HG02642 (cell line): ENCODE data around the gene SNX24.
A peak's percentile ranks its signal among the peaks of the same experiment; 100 is the strongest.
"Not testable (repeated sequence)": the region's sequence is repeated elsewhere in the genome, so short reads cannot be mapped to it uniquely, and the experiment has no call there.

ENCODE experiments used
- ATAC-seq: cut with Tn5 transposase; IDR thresholded peaks from one replicate; pipeline ENCODE4 v1.9.1; 2021; ENCODE audit warnings: mild to moderate bottlenecking; ENCODE audit not compliant: unreplicated experiment, poor library complexity

Gene SNX24

GRCh38 chr5:122870219-122870856 is 24.9 kb downstream of the SNX24 start:
- no peak for ATAC-seq

GRCh38 chr5:122871661-122872060 is 26.2 kb downstream of the SNX24 start:
- ATAC-seq = no peak

- ATAC-seq = no peak
Observed at GRCh38 chr5:122874179-122874875, 28.9 kb downstream of the SNX24 start.

GRCh38 chr5:122877518-122877917 is 32.1 kb downstream of the SNX24 start:
- ATAC-seq = peak; percentile 67

- ATAC-seq = no peak
Observed at GRCh38 chr5:122879076-122879475, 33.7 kb downstream of the SNX24 start.

GRCh38 chr5:122880170-122880689 is 34.8 kb downstream of the SNX24 start:
- no peak for ATAC-seq

GRCh38 chr5:122880749-122881148 is 35.3 kb downstream of the SNX24 start:
- ATAC-seq = peak; percentile 69

- ATAC-seq = no peak
Observed at GRCh38 chr5:122882831-122883230, 37.4 kb downstream of the SNX24 start.

- ATAC-seq = no peak
Observed at GRCh38 chr5:122885045-122885517, 39.7 kb downstream of the SNX24 start.

- ATAC-seq = no peak
Observed at GRCh38 chr5:122885891-122886290, 40.5 kb downstream of the SNX24 start.

- ATAC-seq = no peak
Observed at GRCh38 chr5:122895141-122895540, 49.7 kb downstream of the SNX24 start.

- no peak for ATAC-seq
Observed at GRCh38 chr5:122896598-122897282, 51.3 kb downstream of the SNX24 start.

- ATAC-seq = no peak
Observed at GRCh38 chr5:122897283-122897602, 51.8 kb downstream of the SNX24 start.

- ATAC-seq = no peak
Observed at GRCh38 chr5:122901346-122901745, 55.9 kb downstream of the SNX24 start.

- ATAC-seq = no peak
Observed at GRCh38 chr5:122902263-122902662, 56.9 kb downstream of the SNX24 start.

GRCh38 chr5:122906768-122907167 is 61.4 kb downstream of the SNX24 start:
- no peak for ATAC-seq

- no peak for ATAC-seq
Observed at GRCh38 chr5:122907276-122907675, 61.9 kb downstream of the SNX24 start.

- ATAC-seq = no peak
Observed at GRCh38 chr5:122908108-122908507, 62.7 kb downstream of the SNX24 start.

GRCh38 chr5:122908662-122909061 is 63.2 kb downstream of the SNX24 start:
- ATAC-seq = no peak

GRCh38 chr5:122909470-122910100 is 64.2 kb downstream of the SNX24 start:
- no peak for ATAC-seq

- ATAC-seq = not testable (repeated sequence)
Observed at GRCh38 chr5:122913436-122913835, 68.0 kb downstream of the SNX24 start.
